ENCODE measurements around the gene CD99L2.

Gene CD99L2

DNA sequence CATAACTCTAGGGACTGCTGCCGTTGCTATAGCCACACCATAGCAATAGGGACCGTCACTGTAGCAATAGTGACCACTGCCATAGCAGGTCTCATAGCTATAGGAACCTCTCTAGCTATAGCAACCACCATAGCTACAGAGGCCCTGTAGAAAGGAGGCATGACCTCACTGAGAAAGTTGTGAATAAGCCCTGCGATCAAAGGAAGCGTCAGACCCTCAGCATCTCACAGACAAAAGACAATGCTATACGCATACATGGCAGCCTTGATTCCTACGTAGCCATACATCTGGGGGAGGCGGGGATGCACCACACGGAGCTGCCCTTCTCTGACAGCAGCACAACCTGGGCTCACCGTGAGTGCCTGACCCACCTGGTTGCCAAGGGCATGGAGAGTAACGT is 116.8 kb downstream of the CD99L2 start:
- DNase-seq (ENCODE audit: low read depth): no peak

GRCh38 chrX:150779385-150779784 is 119.1 kb downstream of the CD99L2 start:
- no peak for DNase-seq (ENCODE audit: low read depth)

DNA sequence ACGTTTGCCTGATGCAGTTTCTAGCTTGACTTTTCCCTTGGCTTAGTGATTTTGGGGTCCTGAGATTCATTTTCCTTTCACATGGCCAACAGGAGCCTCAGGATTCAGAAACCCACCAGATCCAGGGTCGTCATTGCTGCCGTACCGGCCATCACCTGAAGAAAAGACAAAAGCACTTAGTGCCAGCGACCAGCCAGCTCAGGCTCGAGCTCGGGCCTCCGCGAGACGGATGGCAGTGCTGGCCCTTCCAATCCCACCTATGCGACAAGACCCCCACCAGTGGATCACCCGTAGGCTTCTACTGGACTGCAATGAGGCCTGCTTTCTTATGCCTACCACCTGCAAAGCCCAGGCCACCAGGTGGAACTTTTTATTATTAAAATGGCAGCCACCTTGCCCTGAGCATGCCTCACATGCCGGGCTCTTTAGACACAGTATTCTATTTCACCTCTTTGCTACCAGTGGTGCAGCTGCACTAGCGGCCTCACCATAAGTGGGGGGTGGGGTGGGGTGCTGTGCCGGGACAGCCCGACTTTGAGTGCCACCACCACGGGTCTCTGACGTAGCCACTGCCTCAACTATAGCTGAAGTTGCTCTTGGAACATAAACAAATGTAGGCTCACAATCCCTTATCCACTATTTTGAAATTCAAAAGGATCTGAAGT is 121.0 kb downstream of the CD99L2 start:
- no peak for DNase-seq (ENCODE audit: low read depth)

DNA sequence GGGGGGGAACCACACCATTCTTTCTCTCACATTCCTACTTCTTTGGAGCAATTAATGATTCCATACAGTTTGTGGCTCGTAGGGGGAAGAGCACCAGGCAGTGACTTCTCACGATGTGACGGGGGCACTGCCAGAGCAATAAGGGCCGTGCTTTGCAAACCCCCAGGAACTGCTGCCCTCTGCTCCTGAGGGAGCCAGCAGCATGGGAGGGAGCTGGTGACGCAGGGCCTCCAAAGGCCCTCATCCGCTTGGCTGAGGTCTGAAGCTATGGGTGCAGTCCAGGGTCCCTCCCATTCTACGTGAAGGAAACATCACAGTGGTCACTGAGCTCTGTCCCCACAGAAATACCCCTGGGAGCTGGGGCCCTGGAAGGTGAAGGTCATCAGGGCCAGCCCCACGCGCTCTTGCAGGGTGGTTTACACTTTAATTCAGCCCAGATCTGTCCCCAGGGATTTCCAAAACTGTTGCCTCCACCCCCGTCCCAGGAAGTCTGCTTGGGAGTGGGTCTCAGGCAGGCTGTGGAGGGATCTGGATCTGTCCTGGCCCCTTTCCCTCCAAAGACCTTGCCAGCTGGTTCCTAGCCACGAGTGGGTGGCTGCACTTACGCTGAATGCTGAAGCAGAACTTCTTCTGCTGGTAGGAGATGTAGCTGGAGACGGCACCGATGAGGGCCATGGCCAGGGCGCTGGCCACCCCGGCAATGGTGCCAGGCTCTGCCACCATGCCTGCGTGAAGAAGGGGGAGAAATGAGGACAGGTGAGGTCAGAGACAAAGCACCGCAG is 122.7 kb downstream of the CD99L2 start:
- DNase-seq (ENCODE audit: low read depth): no peak

DNA sequence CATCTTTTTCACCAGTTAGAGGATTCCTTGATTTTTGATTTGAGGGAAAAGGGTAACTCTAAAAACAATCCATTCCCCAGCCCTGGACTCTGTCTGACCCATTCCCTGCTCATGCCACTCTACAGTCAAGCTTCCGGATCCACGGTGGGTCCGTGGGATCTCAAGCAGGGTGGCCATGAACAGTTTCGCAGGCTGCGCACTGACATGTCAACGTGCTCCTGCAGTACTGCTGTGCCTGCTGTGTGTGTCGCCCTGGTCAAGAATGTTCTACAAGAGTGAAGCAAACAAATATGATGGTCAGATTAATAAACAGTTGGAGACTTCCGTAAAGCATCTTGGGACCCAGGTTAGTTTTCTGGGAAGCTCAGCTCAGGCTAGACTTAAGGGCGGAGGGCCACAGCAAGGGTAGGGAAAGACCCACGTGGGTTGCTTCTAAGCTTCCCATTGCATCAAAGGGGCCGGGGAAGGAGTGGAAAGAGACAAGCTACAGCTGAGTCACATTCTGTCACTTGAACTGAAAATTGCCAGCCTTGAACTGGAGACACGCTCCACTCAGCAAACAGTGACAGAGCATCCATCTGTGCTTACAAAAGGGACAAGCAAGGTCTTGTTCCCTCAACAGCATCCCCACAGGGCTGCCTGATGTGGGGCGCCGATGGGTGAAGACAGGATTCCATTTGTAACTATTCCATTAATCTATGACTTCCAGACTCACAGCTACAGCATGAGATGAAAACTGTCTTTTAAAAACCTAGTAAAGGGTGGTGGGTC is 123.5 kb downstream of the CD99L2 start:
- no peak for DNase-seq (ENCODE audit: low read depth)

DNA sequence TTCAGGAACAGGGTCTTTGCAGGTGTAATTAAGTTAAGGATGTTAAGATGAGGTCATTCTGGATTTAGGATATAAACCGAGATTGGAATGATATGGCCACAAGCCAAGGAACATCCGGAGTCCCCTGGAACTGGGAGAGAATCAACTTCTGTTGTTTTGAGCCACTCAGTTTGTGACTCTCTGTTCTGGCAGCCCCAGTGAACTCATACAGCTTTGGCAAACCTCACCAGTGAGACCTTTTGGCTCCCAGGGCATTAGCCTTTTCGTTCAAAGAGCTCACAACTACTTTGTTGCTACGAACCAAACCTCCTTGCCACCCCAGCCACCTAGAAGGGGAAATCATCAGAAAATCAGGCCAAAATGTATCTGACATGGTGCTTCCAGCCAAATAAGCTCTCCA is 124.8 kb downstream of the CD99L2 start:
- no peak for DNase-seq (ENCODE audit: low read depth)

DNA sequence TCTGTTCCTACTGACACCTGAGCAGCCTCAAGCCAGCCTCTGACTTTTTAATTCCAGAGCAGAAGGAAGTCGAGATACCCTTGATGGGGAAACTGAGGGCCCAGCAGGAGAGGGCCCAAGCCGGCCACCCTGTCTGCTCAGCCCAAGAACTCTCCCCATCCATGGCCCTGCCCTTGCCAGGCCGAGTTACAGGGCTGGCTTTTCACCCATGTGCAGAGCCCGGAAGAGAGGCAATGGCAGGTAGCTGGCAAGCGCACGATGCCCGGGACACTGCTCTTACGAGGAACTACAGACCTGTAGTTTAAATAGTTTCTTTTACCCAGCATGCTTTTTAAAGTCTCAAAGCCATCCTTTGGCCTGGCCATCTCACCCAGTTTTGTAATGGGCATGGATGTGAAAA is 125.4 kb downstream of the CD99L2 start:
- no peak for DNase-seq (ENCODE audit: low read depth)

- peak; percentile 67 for DNase-seq (ENCODE audit: low read depth)
Measured at GRCh38 chrX:150772150-150772970, 126.1 kb downstream of the CD99L2 start.

- DNase-seq (ENCODE audit: low read depth): no peak
Measured at GRCh38 chrX:150771116-150771515, 127.4 kb downstream of the CD99L2 start.

DNA sequence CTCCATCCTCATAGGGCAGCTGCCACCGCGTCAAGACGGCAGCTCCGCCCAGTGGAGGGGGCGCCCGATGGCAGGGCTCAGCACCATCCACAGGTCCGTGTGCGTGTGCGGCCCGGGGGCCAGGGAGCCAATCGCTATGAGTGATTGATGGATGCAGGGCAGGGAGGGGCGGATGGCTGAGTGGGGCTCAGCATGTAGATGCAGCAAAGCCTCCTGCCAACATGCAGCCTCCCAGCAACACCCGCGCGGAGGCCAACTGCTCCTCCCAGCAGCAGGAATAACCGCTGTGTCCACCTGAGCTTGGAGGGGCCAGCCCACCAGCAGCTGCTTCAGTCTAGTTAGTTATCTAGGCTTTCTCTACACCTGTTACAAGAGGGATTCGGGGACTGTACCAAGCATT is 127.8 kb downstream of the CD99L2 start:
- DNase-seq (ENCODE audit: low read depth): no peak

- no peak for DNase-seq (ENCODE audit: low read depth)
Measured at GRCh38 chrX:150769408-150769807, 129.1 kb downstream of the CD99L2 start.

GRCh38 chrX:150768580-150769190 is 129.8 kb downstream of the CD99L2 start:
- DNase-seq (ENCODE audit: low read depth): no peak

GRCh38 chrX:150768132-150768485 is 130.4 kb downstream of the CD99L2 start:
- no peak for DNase-seq (ENCODE audit: low read depth)

GRCh38 chrX:150767475-150768131 is 130.9 kb downstream of the CD99L2 start:
- DNase-seq (ENCODE audit: low read depth): no peak

- DNase-seq (ENCODE audit: low read depth): no peak
Measured at GRCh38 chrX:150767045-150767395, 131.4 kb downstream of the CD99L2 start.

- DNase-seq (ENCODE audit: low read depth): no peak
Measured at GRCh38 chrX:150766351-150767044, 132.0 kb downstream of the CD99L2 start.

- DNase-seq (ENCODE audit: low read depth): no peak
Measured at GRCh38 chrX:150765782-150766350, 132.6 kb downstream of the CD99L2 start.

DNA sequence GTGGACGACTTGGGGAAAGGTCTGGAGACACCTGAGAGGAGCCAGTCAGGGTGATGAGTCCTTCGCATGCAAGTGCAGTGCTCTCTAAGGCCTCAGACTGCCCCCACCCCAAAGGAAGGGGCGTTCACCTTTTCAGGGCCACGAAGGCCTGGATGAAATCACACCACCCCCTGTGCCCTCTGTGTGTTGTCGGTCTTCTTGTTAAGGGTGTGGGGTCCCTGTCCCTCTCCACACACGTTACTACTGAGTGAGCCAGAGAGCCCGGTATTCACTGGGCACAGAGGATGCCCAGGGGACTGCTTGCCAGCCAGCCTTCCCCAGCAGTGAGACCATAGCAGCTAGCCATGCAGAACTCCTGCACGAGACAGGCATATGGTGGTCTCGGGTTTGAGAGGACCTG is 133.2 kb downstream of the CD99L2 start:
- no peak for DNase-seq (ENCODE audit: low read depth)

DNA sequence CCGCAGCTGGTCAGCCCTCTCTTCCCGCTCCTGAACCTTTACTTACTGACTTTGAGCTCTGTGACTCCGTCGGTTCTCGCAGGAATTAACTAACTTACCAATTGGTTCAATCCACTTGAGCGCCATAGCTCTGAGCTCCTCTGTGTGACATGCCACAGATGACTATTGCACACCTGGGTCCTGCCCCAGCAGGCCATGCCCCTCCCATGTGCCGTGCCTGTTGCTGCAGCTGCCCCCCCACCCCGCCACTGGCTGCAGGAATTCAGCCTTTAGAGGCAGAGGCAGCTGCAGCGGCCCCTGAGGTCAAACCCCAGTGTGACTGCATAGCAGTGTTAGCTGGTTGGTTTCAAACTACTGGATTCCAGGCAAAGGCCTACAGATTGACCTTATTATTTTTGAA is 134.7 kb downstream of the CD99L2 start:
- no peak for DNase-seq (ENCODE audit: low read depth)

DNA sequence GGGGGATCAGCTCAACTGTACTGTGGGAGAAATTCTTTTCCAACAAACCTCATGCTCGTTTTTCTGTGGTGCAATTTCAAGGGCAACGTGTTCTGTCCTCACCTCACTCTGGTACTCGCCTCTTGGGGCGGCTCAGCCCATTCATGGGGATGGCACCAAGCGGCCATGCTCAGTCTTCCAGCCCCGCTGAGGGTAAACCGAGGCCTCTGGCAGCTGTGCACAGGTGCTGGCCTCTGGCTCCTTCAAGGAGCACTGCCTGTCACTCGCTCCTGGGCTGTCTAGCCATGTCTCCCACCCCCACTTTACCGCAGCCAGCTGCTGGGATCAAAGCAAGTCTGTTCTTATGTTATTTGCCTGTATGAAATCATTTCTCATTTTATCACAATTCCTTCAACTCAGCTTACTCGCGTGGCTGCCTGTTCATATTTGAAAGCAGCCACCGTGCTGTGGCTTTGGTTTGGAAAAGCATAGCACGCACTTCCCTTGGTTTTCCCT is 135.1 kb downstream of the CD99L2 start:
- no peak for DNase-seq (ENCODE audit: low read depth)
